Measurements from ENCODE around the gene ELF4. TPM values are rescaled to one million over a fixed set of nuclear protein-coding genes. Genes with fewer than 3 reads are reported as not detected.

ELF4 gene
- total RNA-seq, 1 experiment from 2014 or later: 0.81 TPM

DNA sequence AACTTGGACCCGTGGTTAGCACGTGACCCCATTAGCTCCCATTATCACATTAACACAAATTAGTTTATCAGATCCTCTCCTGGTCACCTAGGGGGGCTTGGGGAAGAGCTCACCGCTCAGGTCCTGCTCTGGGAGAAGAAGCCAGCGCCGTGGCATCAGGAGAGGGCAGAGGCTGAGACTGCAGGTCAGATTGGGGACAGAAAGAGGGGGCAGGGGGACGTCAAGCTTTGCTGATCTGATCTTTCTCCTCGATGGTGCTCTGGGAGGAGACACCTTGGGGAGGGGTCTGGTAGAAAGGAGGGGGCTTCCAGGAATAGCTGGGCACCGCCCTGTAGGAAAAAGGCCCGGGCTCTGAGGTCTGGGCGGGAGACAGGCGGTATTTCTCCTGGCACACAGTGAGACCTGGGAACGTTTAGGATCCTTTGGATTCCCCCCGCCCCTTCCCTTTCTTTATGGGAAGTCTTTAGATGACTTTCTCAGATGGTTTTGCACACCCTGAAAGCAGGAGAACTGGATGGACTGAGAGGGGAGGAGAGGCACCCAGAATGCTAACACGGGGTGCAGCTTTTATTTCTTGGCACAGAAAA, 9.1 kb upstream of the ELF4 start:
- no peak overlapping the region for H4K91ac ChIP-seq (ENCODE audit: insufficient read length, low read depth, low read length)
- H3K27ac ChIP-seq (ENCODE audit: insufficient read length, low read depth, low read length): no peak overlapping the region
- H3K4me3 Mint-ChIP-seq: no peak overlapping the region; a peak in 1 of 5 replicates
- H3K79me2 ChIP-seq (ENCODE audit: insufficient read depth, low read length): no peaks in the 10 kb centered on the region
- H3K36me3 Mint-ChIP-seq (ENCODE audit: insufficient read depth in 1 of 3, low read depth in 3 of 3): peaks cover 0 to under 1% (median 0%) of the 10 kb centered on the region in 3 experiments; a peak in 1 of 7 replicates
- no peak overlapping the region for H4K5ac ChIP-seq (ENCODE audit: insufficient read length, low read depth, low read length)
- no peak overlapping the region for H3K4me2 ChIP-seq (ENCODE audit: insufficient read depth, insufficient read length, low read length)
- H3K14ac ChIP-seq (ENCODE audit: insufficient read depth, low read length): no peak overlapping the region
- peaks cover 0 to 77% of the 10 kb centered on the region in 2 experiments; a peak in 3 of 5 replicates for H3K9me3 Mint-ChIP-seq
- no peak overlapping the region for H2AK5ac ChIP-seq (ENCODE audit: insufficient read length, low read length)
- whole genome bisulfite sequencing (ENCODE audit: extremely low coverage, insufficient read length, low lambda C conversion rate): no CpG with 5 or more reads among the region's 14 CpGs
- no peak overlapping the region for H2BK5ac ChIP-seq (ENCODE audit: insufficient read length, low read length)
- no peaks in the 10 kb centered on the region for H4K20me1 ChIP-seq (ENCODE audit: control insufficient read depth, insufficient read depth, insufficient read length)
- no peak for DNase-seq
- no peak overlapping the region for H2BK20ac ChIP-seq (ENCODE audit: low read depth, low read length, poor library complexity, severe bottlenecking)
- TF ChIP-seq, protein P1, sequence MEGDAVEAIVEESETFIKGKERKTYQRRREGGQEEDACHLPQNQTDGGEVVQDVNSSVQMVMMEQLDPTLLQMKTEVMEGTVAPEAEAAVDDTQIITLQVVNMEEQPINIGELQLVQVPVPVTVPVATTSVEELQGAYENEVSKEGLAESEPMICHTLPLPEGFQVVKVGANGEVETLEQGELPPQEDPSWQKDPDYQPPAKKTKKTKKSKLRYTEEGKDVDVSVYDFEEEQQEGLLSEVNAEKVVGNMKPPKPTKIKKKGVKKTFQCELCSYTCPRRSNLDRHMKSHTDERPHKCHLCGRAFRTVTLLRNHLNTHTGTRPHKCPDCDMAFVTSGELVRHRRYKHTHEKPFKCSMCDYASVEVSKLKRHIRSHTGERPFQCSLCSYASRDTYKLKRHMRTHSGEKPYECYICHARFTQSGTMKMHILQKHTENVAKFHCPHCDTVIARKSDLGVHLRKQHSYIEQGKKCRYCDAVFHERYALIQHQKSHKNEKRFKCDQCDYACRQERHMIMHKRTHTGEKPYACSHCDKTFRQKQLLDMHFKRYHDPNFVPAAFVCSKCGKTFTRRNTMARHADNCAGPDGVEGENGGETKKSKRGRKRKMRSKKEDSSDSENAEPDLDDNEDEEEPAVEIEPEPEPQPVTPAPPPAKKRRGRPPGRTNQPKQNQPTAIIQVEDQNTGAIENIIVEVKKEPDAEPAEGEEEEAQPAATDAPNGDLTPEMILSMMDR (conservative IDR thresholded peaks at IDR 0.05): no peak
- H3K23me2 ChIP-seq (ENCODE audit: insufficient read length, low read depth, low read length, poor library complexity, severe bottlenecking): peaks cover 3% of the 10 kb centered on the region
- no peak overlapping the region for H3K9ac ChIP-seq (ENCODE audit: extremely low read depth, insufficient read length, low read length)
- no peak overlapping the region for H2BK12ac ChIP-seq (ENCODE audit: insufficient read length, low read depth, low read length)
- no peaks in the 10 kb centered on the region for H3K79me1 ChIP-seq (ENCODE audit: insufficient read depth, low read depth, low read length, poor library complexity, severe bottlenecking)
- H3T11ph ChIP-seq (ENCODE audit: low read length): no peak overlapping the region
- no peak overlapping the region for H4K8ac ChIP-seq (replicated peaks; ENCODE audit: insufficient read length, low read depth, low read length)
- H2BK120ac ChIP-seq (ENCODE audit: low read depth, low read length, poor library complexity, severe bottlenecking): no peak overlapping the region
- no peak overlapping the region for H3K23ac ChIP-seq (ENCODE audit: insufficient read length, low read depth, low read length)
- no peak overlapping the region for H3K56ac ChIP-seq (ENCODE audit: insufficient read length, low read depth, low read length)
- no peak overlapping the region for H2BK15ac ChIP-seq (ENCODE audit: low read depth, low read length)
- no peak overlapping the region for H2AFZ ChIP-seq (ENCODE audit: low read length)
- no peaks in the 10 kb centered on the region; the same call in 1 of the 2 replicates for H3K4me1 ChIP-seq (ENCODE audit: insufficient read depth, low read length)
- peaks cover 8% of the 10 kb centered on the region for H3K9me3 ChIP-seq (ENCODE audit: control insufficient read depth, low read depth, low read length)
- no peak overlapping the region for H3K18ac ChIP-seq (ENCODE audit: insufficient read length, low read depth, low read length)
- H3K4me1 Mint-ChIP-seq: peaks cover 4 to 15% of the 10 kb centered on the region in 2 experiments; a peak in 3 of 4 replicates
- H3K27me3 ChIP-seq (ENCODE audit: insufficient read depth, low read length): no peaks in the 10 kb centered on the region
- no peak overlapping the region for H3K4ac ChIP-seq (ENCODE audit: low read depth, low read length)
- peaks cover 58% of the 10 kb centered on the region for H3K27me3 Mint-ChIP-seq (ENCODE audit: low read depth)
- H3K27ac Mint-ChIP-seq: no peak overlapping the region; a peak in 1 of 7 replicates

All from H9 (cell line).